ENCODE data around the gene SERPINA6. TPM values are rescaled to one million over a fixed set of nuclear protein-coding genes. Genes with fewer than 3 reads are reported as not detected.
A peak's percentile ranks its signal among the peaks of the same experiment; 100 is the strongest.

SERPINA6 gene
- total RNA-seq, 4 donors from 2014 or later = not detected

DNA sequence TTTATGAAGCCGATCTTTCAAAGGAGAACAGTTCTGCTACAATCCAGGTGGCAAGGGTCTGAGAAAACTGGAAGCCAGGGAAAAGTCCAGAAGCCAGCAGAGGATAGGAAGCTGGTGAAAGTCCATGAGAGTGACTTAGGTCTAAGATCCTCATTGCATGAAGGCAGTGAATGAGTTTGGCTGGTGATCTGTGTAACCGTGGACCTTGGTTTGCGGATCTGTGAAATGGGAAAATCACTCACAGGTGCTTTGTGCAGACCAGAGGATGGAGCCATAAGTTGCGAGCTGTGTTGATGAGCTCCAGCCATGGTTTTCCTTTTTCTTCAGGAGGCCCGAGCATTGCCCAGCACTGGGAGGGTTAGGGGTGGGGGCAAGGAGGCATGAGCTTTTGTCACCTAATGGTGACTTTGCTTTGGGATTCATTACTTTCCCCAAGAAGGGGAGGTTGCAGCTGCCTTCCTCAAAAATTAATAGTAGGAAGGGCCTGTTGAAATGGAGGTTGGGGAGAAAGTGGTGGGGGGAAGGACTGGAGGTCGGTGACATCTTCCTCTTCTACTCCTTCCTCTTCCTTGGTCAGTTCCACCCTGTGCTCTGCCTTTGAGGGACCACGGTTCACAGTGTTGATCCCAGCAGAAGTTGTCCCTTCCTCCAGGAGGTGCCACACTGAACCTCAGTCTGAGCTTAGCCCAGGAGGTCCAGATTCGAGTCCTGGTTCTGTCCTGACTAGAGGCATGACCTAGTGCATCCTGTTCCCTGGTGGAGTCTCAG is 20.3 kb upstream of the SERPINA6 start:
- ATAC-seq = no peak
- TF ChIP-seq POLR2A (IDR thresholded peaks at IDR 0.05) (no peak), POLR2AphosphoS5 (IDR thresholded peaks at IDR 0.05) (no peak)
- WGBS, 2 donors (ENCODE audit: low coverage in 1 of 2) = 90 to 94% methylated on average over 3 to 5 of the region's 8 CpGs

DNA sequence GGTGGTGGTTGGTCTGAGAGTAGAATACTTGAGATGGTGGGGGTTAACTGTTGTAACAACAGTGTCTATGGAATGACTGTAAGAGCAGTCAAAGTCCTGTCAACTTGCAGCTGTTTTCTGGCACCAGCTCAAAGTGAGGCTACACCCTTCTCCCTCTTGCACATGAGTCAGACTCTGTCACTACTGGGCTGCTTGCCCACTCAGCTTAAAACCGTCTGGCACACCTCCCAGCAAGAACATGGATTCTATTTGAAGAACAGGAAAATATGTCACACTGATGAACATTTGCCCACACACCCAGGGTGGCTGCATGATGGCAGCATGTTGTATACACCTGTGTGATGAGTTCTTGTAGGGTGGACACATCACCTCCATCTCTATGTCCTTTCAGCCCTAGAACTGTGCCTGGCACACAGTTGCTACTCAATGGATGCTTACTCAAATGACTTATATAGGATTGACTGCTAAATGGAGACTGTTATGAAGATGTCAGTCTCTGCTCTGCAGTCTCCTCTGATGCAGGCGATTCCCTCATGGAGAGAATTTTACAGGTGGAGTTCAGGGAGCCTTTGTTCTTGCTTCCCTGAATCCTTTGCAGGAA is 19.3 kb upstream of the SERPINA6 start:
- TF ChIP-seq POLR2AphosphoS5 (IDR thresholded peaks at IDR 0.05) = peak; percentile 82
- no peak for TF ChIP-seq POLR2A (IDR thresholded peaks at IDR 0.05)
- no peaks in the 10 kb centered on the region for H3K27me3 ChIP-seq
- no peaks in the 10 kb centered on the region for H3K9me3 ChIP-seq
- peak; percentile 74 for ATAC-seq
- peak overlapping the region in 2 of 4 donors; percentile 17 to 31 for H3K27ac ChIP-seq
- 0 to 22% methylated on average over 1 to 2 of the region's 2 CpGs for WGBS, 2 donors (ENCODE audit: low coverage in 1 of 2)
- H3K36me3 ChIP-seq = no peaks in the 10 kb centered on the region
- H3K4me1 ChIP-seq = peaks cover 0 to 16% (median 11%) of the 10 kb centered on the region in 3 donors
- no peak overlapping the region for H3K4me3 ChIP-seq

More for the DNA sequence above, 20.3 kb upstream of the SERPINA6 start:
- no peaks in the 10 kb centered on the region for H3K9me3 ChIP-seq
- H3K4me1 ChIP-seq = peaks cover 0 to 16% (median 11%) of the 10 kb centered on the region in 3 donors
- H3K27me3 ChIP-seq = peaks cover under 1% of the 10 kb centered on the region
- H3K4me3 ChIP-seq = no peak overlapping the region
- peak overlapping the region in 2 of 4 donors; percentile 10 to 14 for H3K27ac ChIP-seq
- no peaks in the 10 kb centered on the region for H3K36me3 ChIP-seq

DNA sequence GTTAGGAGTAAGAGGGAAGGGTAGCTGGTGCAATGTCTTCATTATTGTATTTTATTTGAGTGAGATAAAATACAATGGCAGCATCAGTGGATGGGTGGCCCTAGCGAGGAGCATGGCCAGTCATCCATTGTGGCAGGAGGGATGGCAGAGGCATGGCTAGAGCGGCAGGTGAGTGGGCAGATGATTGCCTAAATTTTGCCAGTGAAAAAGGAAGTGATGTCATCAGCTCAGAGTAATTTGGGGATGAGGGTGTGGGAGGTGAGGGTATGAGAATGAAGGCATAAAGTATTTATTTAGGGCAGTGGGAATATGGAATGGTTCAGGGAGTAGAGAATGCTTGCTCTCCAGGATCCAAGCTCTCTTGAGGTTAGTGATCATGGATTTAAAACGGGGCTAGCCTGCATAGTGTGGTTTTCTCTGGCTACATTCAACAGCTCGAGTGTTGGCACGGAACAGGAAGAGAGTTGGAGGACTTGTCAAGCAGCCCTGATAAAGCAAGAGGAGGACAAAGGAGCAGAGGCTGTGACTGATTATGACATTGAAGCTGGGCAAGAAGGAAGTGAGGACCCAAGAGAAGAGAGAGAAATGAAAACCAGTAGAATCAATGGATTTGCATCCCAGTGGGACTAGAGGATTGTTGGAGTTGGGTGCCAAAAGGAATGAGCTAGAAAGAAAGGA is 18.7 kb upstream of the SERPINA6 start:
- H3K27ac ChIP-seq = peak overlapping the region in 2 of 4 donors; percentile 17 to 31
- TF ChIP-seq POLR2A (IDR thresholded peaks at IDR 0.05) = no peak
- TF ChIP-seq POLR2AphosphoS5 (IDR thresholded peaks at IDR 0.05) = no peak
- TF ChIP-seq, protein P1, sequence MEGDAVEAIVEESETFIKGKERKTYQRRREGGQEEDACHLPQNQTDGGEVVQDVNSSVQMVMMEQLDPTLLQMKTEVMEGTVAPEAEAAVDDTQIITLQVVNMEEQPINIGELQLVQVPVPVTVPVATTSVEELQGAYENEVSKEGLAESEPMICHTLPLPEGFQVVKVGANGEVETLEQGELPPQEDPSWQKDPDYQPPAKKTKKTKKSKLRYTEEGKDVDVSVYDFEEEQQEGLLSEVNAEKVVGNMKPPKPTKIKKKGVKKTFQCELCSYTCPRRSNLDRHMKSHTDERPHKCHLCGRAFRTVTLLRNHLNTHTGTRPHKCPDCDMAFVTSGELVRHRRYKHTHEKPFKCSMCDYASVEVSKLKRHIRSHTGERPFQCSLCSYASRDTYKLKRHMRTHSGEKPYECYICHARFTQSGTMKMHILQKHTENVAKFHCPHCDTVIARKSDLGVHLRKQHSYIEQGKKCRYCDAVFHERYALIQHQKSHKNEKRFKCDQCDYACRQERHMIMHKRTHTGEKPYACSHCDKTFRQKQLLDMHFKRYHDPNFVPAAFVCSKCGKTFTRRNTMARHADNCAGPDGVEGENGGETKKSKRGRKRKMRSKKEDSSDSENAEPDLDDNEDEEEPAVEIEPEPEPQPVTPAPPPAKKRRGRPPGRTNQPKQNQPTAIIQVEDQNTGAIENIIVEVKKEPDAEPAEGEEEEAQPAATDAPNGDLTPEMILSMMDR (IDR thresholded peaks at IDR 0.05) = no peak
- TF ChIP-seq EP300 (IDR thresholded peaks at IDR 0.05) = no peak

DNA sequence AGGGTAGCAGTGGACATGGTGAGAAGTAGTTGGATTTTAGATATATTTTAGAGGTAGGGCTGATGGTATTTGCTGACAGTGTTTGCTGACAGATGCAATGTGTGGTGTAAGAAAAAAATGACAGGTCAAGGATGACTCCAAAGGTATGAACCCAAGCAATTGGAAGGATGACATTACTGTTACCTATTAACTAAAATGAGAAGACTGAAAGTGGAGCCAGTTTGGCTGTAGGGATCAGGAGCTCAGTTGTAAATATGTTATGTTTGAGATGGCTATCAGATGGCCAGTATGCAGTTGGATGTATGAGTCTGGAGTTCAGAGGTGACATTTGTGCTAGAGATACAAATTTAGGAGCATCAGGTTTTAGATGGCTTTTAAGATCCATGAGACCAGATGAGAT is 17.4 kb upstream of the SERPINA6 start:
- Histone ChIP-seq H3K36me3 (no peaks in the 10 kb centered on the region), H3K4me1 (peaks cover 0 to 16% (median 11%) of the 10 kb centered on the region in 3 donors), H3K4me3 (no peak overlapping the region), H3K27me3 (no peaks in the 10 kb centered on the region), H3K9me3 (no peaks in the 10 kb centered on the region), H3K27ac (no peak overlapping the region)
- TF ChIP-seq EP300 (IDR thresholded peaks at IDR 0.05) = no peak
- no peak for ATAC-seq

More for the DNA sequence above, 18.7 kb upstream of the SERPINA6 start:
- H3K27me3 ChIP-seq = no peaks in the 10 kb centered on the region
- 48 to 67% methylated on average over 2 to 5 of the region's 5 CpGs for WGBS, 2 donors (ENCODE audit: low coverage in 1 of 2)
- H3K36me3 ChIP-seq = no peaks in the 10 kb centered on the region
- no peaks in the 10 kb centered on the region for H3K9me3 ChIP-seq
- H3K4me3 ChIP-seq = no peak overlapping the region
- ATAC-seq = no peak
- peaks cover 0 to 16% (median 11%) of the 10 kb centered on the region in 3 donors for H3K4me1 ChIP-seq

DNA sequence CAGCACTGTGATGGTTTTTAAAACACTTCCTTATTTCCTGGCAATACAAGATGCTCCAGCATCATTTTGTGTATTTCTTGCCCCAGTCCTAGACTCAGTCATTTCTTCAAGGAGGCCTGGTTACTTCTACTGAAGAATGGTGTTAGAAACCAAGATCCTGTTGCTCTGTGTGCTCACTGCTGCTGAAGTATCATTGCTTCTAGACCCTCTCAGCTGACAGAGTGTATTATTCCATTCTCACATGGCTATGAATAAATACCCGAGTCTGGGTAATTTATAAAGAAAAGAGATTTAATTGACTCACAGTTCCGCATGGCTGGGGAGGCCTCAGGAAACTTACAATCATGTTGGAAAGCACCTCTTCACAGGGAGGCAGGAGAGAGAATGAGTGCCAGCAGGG is 14.9 kb upstream of the SERPINA6 start:
- no peaks in the 10 kb centered on the region for H3K9me3 ChIP-seq
- no peaks in the 10 kb centered on the region for H3K36me3 ChIP-seq
- peaks cover 0 to 16% (median 11%) of the 10 kb centered on the region in 3 donors for H3K4me1 ChIP-seq
- no peak for ATAC-seq
- no peak for TF ChIP-seq EP300 (IDR thresholded peaks at IDR 0.05)
- TF ChIP-seq POLR2A (IDR thresholded peaks at IDR 0.05) = no peak
- TF ChIP-seq, protein P1 (IDR thresholded peaks at IDR 0.05) = no peak
- TF ChIP-seq POLR2AphosphoS5 (IDR thresholded peaks at IDR 0.05) = no peak
- no peak overlapping the region for H3K4me3 ChIP-seq
- H3K27ac ChIP-seq = no peak overlapping the region
- no peaks in the 10 kb centered on the region for H3K27me3 ChIP-seq
- WGBS, 2 donors (ENCODE audit: low coverage in 1 of 2) = 100% methylated on average over 1 of the region's 2 CpGs; no CpG with 5 or more reads in 1 of the 2 donors

DNA sequence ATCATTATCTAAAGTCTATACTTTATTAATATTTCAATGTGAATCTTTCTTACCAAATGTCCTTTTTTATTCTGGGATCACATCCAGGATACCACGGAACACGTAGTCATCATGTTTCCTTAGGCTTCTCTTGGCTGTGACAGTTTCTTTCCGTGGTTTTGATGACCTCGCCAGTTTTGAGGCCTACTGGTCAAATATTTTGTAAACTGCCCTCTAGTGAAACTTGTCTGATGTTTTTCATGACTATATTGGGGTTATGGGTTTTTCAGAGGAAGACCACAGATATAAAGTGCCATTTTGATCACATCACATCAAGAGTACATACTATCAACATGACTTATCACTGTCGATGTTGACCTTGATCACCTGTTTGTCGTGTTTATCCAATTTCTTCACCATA is 14.1 kb upstream of the SERPINA6 start:
- WGBS, 2 donors (ENCODE audit: low coverage in 1 of 2) = 63 to 68% methylated on average over 6 of the region's 6 CpGs
- H3K4me3 ChIP-seq = no peak overlapping the region
- peaks cover 0 to 9% (median 6%) of the 10 kb centered on the region in 3 donors for H3K4me1 ChIP-seq
- TF ChIP-seq EP300 (IDR thresholded peaks at IDR 0.05) (no peak), POLR2A (IDR thresholded peaks at IDR 0.05) (no peak), POLR2AphosphoS5 (IDR thresholded peaks at IDR 0.05) (no peak)
- TF ChIP-seq, protein P1 (IDR thresholded peaks at IDR 0.05) = no peak
- peaks cover 2% of the 10 kb centered on the region for H3K27me3 ChIP-seq
- no peak for ATAC-seq
- no peak overlapping the region for H3K27ac ChIP-seq
- no peaks in the 10 kb centered on the region for H3K36me3 ChIP-seq
- H3K9me3 ChIP-seq = no peaks in the 10 kb centered on the region
